Endothelial cell of umbilical vein (primary cell): Measurements from ENCODE around the gene IL21.
A peak's percentile ranks its signal among the peaks of the same experiment; 100 is the strongest.

Source experiments
- CTCF ChIP-seq, 2 donors: IDR thresholded peaks; 1 replicate in 1 of 2; 2 replicates in 1 of 2; pipeline ENCODE4 v1.5.1; 2011; ENCODE audit warnings: low read length in 2 of 2, mild to moderate bottlenecking in 2 of 2, moderate library complexity in 2 of 2, control low read depth in 1 of 2, inconsistent platforms in 1 of 2, low read depth in 1 of 2; ENCODE audit not compliant: insufficient read depth in 1 of 2; ENCODE audit errors: extremely low read depth in 1 of 2
- EZH2 ChIP-seq: IDR thresholded peaks from 2 replicates; pipeline ENCODE4 v1.6.1; 2012; ENCODE audit warnings: borderline replicate concordance, low read depth, mild to moderate bottlenecking, moderate library complexity, low read length, inconsistent platforms; ENCODE audit not compliant: severe bottlenecking
- GATA2 ChIP-seq: IDR thresholded peaks from 2 replicates; pipeline ENCODE4 v1.7.0; 2011; ENCODE audit warnings: low read depth, mild to moderate bottlenecking, moderate library complexity, mixed read lengths, low read length; ENCODE audit not compliant: insufficient read length, insufficient read depth
- MYC ChIP-seq: IDR thresholded peaks from one replicate; pipeline ENCODE4 v1.6.1; 2011; ENCODE audit warnings: mild to moderate bottlenecking, low read depth, low read length
- POLR2A ChIP-seq: IDR thresholded peaks from 2 replicates; pipeline ENCODE4 v1.6.1; 2012; ENCODE audit warnings: low read depth, mild to moderate bottlenecking, control low read depth, low read length
- POLR2AphosphoS5 ChIP-seq: IDR thresholded peaks from 2 replicates; pipeline ENCODE4 v1.6.1; 2012; ENCODE audit warnings: low read depth, mild to moderate bottlenecking, control low read depth, low read length, moderate library complexity; ENCODE audit not compliant: insufficient read depth

- TF ChIP-seq CTCF (IDR thresholded peaks at IDR 0.05; ENCODE audit: extremely low read depth in 1 of 2, insufficient read depth in 1 of 2, low read depth in 1 of 2, low read length in 2 of 2) (peak; percentile 51 to 52), POLR2A (no peak), MYC (no peak), GATA2 (no peak), POLR2AphosphoS5 (no peak), EZH2 (no peak)
Measured at GRCh38 chr4:122652379-122652778, 31.5 kb upstream of the IL21 start.
